GM21526 (cell line): ENCODE measurements around the gene CORO2B.

Source experiments
- ATAC-seq: cut with Tn5 transposase; IDR thresholded peaks from one replicate; pipeline ENCODE4 v1.9.1; 2021; ENCODE audit warnings: moderate library complexity; ENCODE audit not compliant: unreplicated experiment, low FRiP score

CORO2B gene, protein sequence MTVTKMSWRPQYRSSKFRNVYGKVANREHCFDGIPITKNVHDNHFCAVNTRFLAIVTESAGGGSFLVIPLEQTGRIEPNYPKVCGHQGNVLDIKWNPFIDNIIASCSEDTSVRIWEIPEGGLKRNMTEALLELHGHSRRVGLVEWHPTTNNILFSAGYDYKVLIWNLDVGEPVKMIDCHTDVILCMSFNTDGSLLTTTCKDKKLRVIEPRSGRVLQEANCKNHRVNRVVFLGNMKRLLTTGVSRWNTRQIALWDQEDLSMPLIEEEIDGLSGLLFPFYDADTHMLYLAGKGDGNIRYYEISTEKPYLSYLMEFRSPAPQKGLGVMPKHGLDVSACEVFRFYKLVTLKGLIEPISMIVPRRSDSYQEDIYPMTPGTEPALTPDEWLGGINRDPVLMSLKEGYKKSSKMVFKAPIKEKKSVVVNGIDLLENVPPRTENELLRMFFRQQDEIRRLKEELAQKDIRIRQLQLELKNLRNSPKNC

DNA sequence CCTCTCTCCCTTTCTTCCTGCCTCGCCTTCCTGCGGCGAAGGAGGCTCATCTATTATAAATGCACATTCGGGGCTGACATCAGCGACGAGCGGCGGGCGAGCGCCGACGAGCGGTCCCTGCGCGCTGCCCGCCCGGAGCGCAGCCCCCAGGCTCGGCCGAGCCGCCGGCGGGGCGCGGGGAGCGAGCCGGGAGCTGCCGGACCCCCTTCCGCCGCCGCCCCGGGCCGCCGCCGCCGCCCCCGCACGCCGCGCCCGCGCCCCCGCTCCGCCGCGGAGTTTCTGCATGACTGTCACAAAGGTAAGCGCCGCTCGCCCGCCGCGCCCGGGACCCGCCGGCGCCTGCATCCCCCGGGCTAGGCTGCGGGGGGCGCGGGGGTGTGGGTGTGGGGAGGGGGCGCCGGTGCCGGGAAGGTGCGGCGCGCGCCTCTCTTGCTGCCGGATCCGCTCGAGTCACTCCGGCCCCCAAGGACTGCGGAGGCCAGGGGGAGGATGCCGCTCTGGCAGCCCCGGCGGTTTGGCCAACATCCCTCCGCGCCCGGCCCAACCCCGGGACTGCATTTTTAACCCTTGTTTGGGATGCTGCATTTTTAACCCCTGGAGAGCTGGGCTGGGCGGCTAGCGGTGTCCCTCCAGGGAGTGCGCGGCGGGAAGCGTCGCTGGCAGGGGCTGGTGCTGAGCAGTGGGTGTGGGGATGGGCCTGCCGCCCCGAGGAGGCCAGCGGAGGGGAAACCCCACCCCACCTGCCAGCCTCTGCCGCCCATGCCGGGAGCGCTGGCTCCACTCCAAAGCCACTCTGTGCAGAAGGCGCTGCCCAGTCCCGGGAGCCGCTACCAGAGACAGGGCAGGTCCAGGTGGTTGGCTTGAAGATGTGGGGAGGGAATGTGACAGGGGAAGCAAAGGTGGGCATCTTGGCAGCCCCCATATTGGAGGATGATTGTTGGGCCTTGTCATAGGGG, at the start of gene CORO2B:
Gene CORO2B, plus strand, starts transcription at position 14 of the 956 bp plus-strand sequence. Its CDS starts 270 bp downstream, at position 284.
- ATAC-seq, result no peak

DNA sequence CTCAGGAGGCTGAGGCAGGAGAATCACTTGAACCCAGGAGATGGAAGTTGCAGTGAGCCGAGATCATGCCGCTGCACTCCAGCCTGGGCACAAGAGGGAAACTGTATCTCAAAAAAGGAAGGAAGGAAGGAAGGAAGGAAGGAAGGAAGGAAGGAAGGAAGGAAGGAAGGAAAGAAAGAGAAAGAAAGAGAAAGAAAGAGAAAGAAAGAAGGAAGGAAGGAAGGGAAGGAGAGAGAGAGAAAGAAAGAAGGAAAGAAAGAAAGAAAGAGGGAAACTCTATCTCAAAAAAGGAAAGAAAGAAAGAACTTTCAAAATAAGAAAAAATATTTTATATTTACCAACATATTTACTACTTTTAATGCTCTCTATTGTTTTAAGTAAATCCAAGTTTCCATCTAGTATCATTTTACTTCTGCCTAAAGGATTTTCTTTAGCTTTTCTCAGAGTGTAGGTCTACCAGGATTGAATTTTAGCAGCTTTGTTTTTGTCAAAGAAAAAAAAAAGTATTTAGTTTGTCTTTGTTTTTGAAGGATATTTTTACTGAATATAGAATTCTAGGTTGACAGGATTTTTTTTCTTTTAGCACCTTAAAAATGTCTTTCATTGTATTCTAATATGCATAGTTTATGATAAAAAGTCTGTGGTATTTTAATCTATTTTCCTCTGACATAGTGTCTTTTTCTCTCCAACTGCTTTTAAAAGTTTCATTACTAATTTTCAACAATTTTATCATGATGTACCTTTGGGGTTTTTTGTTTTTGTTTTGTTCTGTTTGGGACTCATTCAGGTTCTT, 47.2 kb upstream of the CORO2B start:
- no peak for ATAC-seq

DNA sequence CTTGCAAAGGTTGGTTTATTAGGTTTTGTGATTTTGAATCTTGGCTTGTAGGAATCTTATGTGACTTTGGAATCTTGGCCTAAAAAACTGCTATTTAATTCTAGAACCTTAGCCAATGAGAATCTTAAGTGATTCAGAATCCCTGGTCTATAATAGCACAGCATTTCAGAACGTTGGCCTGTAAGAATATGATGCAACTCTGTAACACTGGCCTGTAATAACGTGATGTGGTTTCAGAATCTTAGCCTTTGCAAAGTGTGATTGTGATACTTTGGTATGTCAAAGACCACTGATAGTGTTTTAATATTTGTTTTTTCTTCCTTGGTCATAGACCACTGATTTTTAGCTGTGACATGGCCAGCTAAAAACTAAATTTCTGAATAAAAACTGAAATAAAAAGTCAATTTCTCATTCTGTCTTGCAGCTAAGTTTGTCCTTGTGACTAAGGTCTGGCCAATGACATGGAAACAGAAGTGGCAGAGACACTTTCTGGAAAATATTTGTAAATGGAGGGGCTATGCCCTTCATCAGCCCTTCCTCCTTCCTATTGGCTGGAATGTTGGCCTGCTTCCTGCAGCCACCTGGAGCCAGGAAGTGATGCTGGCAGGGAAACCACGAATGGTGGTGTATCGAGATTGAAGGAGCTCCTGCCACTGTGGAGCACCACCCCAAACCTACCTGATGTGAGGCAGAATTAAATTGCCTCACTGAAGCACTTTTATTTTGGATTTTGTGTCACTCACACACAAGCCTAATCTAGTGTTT, 42.3 kb upstream of the CORO2B start:
- no peak for ATAC-seq

DNA sequence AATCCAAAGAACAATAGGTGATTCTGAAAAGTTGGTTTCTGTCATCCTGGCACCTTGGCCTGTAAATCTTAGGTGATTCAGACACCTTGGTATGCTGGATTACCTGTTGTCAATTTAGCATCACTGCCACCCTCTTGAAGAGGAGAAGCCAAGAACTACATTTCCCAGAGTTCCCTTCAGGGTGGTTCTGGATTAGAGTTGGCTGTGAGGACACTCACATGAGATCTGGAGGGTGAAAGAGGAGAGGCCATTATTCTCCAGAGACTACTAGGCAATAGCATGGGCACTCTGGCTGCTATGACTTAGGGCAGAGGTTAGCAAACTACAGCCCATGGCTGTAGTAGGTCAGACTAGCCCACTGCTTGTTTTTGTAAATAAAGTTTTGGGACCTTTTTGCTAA, 41.7 kb upstream of the CORO2B start:
- ATAC-seq, result no peak

DNA sequence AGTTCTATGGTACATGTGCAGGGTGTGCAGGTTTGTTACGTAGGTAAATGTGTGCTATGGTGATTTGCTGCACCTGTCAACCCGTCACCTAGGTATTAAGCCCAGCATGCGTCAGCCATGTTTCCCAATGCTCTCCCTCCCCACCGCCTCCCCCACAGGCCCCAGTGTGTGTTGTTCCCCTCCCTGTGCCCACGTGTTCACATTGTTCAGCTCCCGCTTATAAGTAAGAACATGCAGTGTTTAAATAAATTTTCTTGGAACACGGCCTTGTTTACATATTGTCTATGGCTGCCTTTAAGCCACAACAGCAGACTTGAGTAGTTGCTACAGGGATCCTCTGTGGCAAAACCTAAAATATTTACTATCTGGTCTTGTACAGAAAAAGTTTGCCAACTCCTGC, 41.3 kb upstream of the CORO2B start:
- no peak for ATAC-seq

DNA sequence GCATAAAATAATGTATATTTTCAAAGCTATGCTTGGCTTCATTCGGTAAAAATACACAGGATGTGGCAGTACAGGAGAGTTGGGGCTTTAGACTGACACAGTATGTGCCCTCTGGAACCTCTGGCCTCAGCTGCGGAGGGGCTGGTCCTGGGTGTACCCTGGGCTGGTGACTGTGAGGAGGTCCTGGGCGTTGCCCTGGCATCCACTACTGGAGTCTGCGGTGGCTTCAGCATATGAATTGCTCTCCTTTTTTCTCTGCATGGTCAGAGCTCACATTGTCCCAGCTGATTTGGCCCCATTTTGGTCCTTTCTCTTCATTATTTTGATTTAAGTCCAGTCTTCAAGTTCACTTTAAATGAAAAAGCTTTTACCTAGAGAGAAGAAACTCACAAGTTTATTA, 40.5 kb upstream of the CORO2B start:
- no peak for ATAC-seq

DNA sequence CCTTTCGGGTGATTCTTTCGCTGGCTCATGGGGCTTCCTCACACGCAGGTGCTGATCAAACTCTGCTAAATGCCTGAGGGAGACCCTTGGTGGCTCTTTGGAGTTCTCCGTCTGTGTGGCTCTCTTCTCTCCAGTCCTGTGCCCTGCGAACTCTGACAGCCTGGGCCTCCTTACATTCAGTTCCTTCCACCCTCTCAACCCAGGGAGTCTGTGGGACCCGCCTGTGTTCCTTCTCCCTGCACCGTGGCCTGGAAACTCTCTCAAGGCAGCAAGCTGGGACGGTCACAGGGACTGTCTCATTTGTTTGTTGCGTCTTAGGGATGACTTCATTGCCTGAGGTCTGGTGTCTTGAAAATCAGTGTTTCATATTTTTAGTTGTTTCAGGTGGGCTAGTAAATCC, 37.0 kb upstream of the CORO2B start:
- ATAC-seq, result no peak

DNA sequence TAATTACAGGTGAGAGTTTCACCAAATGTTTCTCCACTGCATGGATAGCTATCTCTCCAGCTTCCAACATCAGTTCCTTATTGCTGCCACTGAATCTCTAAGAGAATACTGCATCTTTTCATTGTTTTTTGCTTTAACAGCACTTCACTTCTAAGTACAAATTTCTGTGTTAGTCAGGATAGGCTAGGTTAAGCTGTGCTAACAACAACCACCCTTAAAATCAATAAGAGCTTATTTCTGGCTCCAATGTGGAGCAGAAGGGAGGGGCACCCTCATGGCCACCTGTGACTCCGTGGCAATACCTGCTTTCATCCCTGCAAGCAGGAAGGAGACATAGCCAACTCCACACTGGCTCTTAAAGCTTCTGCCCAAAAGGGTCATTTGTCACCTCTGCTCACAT, 36.4 kb upstream of the CORO2B start:
- ATAC-seq, result no peak

DNA sequence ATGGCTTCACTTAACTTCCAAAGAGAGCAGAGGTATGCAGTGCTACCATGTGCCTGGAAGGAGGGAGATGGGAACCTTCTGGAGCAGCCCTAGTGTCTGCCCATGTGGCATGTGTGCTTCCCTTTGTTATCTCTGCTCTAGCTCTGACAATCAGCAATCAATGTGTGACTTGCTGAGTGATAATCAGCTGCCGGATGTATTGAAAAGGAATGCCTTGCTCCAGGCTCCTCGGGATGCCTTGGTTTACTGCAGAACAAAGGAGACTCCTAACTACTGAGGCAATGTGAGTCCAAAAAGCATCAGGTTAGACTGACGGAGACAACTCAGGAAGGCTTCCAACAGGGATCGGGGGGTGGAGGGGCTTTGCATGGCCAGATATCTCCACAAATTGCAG, 36.0 kb upstream of the CORO2B start:
- no peak for ATAC-seq

DNA sequence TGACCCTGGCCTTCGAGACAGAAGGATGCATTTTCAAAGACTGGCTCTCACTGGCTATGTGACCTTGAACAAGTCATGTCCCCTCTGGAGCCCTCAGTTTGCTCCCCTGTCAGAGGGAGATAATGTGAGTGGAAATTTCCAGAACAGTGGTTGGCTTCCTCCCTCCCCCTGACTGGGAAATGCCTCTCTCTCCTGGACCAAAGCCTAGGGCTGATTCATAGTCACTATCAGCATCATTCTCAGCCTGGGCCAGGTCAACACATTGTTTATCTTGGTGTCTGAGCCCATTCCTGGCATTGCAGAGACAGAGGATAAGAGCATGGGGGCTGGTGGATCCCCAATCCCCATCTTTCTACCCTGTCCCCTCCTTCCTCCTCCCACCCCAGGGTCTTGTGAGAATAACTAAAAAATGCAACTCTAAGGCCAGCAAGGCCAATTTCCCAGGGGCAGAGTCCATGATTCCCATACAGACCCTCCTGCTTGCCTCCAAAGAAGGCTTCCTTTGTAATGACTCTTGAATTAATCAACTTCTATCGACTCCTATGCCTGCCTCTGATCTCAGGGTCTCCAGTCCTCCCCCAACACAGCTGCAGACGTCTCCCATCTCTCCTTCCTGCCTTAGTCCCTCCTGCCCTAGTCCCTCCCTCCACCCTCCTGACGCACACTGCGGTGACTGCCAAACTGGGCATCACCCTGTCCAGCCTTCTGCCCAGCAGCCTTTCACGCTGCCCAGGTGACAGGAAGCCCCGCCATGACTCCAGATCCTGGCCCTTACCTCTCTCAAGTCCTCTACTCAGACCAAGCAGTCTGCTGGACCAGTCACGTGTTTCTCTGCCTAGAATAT, 35.4 kb upstream of the CORO2B start:
- ATAC-seq, result no peak

DNA sequence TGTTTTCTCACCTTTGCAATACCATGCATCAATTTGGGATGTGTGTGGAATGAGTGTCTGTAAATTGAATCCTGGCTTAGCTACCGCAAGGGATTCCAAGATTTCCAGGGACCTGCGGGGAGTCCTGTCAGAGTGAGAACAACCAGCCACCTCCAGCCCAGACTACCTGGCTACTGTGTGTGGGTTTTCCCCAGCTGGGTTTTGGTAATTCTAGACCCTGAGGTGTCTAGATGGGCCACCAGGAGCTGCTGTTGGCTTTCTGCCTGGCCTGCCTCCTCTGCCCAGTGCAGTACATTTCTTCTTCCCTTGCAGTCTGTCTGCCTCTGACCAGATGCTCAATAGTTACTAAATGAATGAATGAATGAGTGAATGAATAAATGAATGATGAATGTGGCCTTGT, 32.5 kb upstream of the CORO2B start:
- no peak for ATAC-seq

DNA sequence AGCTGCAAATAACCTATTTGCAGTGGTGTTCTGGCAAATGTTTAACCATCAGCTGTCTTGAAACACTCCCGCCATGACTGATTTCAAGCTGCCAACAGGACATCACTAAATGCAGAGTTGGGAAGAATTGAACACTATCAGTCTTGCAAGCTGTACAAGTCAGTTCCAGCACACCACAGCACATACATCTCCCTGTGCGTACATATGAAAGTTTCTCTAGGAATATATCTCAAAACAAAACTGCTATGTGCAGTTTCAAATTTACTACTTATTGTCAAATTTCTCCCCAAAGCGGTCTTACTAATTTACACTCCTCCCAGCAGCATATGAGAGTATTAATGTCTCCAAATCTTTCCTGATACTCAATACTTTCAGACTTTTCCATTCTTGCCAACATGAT, 30.4 kb upstream of the CORO2B start:
- no peak for ATAC-seq

DNA sequence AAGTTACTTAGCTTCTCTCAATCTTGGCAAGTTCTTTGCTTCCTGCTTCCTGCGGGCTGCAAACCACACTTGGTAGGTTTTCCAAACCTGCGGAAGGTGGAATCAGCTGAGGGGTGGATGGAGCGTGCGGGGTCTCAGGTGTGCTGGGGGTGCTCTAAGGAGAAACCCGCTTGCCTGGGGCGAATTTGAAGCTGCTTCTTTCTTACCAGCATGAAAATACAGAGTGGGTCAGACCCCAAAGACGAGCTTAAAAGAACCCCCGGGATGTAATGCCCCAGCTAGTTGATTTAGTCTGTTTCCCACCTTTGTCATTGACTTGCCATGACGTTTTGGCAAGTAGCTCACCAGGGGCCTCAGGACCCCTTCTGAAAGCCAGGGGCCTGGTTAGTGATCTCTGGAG, 28.8 kb upstream of the CORO2B start:
- ATAC-seq, result no peak

DNA sequence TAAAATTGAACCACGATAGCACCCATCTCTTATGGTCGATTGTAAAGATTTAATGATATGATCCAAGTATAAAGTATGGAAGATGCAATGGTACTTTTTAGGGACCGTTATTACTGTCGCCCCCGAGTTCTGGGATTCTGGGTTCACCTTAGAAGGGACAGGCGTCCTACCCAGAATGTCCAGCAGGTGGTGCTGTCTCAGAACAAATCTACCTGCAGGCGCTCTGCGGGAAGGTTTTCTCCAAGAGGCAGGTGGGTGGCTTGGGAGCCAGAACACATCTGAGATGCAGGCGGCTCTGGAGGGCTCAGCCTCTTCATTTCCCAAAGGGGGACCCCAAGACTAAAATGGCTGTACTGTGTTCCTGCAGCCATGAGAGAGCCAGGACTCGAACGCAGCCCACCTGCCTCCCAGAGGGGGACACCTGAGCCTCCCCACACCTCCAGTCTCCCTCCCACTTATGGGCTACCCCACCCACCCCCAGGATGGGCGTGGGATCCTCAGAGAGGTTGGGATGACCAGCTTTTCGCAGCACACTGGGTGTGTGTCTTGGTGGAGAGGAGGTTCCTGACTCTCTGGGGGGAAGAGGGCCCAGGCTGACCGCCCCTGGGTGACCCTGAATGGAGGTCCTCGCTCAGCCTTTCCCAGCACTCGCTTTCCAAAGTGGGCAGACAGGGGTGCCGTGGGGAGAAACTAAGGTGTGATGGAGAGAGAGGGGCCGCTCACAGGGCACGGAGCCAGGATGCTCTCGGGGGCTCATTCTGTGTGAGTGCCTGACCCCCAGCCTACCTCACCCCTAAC, 28.1 kb upstream of the CORO2B start:
- ATAC-seq, result no peak

DNA sequence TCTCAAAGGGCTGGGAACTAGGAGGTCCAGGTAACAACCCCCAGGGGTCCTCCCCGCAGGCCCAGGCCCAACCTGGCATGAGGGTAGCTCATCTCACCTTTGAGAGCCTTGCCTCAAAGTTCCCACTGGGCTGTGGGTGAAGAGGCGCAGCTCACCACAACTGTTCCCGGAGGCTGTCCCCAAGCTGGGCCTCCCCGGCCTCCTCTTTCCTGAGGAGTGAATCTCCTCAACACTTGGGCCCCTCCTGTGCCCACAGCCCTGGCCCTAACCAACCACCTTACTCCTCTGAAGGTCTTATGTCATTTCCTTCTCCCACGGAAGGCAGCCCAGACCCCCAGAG, 27.5 kb upstream of the CORO2B start:
- no peak for ATAC-seq

DNA sequence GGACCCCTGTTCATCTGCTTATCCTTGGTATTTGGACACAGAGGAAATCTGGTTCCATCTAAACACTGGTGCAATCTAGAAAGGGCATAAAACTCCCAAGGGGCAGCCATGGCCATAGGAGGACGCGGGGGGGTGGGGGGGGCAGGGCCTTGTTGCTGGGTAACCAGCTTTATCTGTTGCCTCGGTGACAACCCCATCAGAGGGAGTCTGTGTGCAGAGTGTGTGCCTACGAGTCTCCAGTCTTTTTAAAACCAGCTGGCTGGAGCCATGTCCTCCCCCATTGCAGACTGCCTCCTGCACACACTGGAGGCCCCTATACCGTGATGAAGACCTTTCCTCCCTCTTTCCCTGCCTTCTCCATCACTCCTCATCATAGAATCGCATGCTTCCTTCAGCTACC, 26.4 kb upstream of the CORO2B start:
- no peak for ATAC-seq

DNA sequence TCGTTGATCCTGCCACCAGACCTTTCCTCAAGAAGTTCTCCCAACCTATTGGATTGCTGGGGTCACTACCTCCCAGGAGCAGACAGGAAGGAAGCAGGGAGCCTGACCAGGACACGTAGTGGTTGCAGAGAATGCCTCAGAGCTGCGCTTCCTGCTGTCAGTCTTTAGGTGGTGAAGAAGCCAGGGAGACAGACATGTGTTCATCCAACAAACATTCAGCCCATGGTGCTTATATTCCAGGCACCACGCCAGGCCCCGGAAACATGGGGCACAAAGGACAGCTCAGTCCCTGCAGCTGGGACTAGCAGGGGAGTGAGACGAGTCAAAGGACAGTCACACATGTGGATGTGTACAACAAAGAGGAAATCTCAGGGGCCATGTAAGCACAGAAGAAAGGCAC, 26.0 kb upstream of the CORO2B start:
- ATAC-seq, result no peak

DNA sequence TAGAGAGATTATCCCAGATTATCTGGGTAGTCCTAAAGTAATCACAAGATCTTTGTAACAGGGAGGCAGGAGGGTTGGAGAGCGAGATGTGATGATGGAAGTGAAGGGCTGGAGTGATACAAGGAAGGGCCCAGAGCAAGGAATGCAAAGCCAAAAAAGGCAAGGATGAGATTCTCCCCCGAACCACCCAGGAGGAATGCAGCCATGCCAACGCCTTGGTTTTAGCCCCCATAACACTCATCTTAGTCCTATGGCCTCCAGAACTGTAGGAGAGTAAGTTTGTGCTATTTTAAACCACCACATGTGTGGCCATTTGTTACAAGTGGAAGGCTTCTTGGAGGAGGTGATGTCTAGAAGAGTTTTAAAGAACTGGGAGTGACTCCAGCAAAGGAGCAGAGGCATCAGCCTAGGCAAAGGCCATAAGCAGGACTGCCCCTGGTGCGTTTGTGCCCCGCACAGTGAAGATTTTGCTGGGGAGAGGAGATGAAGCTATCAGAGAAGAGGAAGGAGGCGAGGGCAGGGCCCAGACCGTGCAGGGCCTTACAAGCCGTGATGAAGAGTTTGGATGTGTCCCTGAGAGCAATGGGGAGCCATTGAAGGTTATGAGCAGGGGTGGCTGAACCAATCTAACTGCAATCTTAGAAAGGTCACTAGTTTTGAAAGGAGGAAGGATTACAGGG, 25.3 kb upstream of the CORO2B start:
- ATAC-seq, result no peak
